Measurements from ENCODE around the gene LAMA5. TPM values are rescaled to one million over a fixed set of nuclear protein-coding genes. Genes with fewer than 3 reads are reported as not detected.

Gene LAMA5
- total RNA-seq, 4 donors from 2014 or later, result 14.1 to 131 (median 34.5) TPM

- no peak for TF ChIP-seq CTCF (IDR thresholded peaks at IDR 0.05; ENCODE audit: low read depth)
Measured at GRCh38 chr20:62410746-62411478, 43.8 kb upstream of the LAMA5 start.

DNA sequence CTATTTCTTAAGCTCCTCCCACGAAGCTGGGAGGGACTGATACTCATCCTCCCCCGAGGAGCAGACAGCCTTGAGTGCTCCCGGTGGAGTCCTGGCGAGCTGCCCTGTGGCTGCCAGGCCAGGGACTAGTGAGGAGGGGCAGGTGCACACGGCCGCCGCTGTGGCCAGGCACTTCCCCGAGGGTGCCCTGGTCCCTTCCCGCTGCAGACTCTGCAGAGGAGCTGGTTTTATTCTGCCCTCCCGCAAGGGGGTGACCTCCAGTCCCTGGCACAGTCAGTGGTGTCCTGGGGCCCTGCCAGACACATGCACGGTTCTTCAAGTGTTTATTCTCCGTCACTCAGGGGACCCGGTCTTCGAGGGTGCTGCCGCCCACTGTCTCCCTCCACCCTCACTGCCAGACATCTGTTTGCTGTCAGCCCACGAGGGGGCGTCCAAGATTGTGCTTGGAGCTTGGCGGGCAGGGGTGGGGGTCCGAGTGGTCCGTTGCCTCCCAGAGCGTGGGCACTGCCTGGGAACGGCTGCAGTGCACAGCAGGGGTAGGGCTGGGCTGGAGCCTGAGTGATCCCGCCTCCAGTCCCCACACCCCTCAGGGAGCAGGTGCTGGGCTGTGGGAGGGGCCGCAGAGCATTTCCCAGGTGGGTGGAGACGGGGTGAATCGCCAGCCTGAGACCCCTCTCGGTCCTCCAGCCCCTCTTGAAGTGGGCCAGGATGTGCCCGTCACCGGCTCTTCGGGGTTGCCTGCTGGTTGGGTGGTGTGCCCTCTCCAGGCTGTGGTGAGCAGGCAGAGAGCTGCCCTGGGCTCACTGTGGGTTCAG lies 43.0 kb upstream of the LAMA5 start:
- TF ChIP-seq CTCF (IDR thresholded peaks at IDR 0.05; ENCODE audit: low read depth), result no peak

- TF ChIP-seq CTCF (IDR thresholded peaks at IDR 0.05; ENCODE audit: low read depth), result no peak
Measured at GRCh38 chr20:62409086-62409853, 42.2 kb upstream of the LAMA5 start.

- no peak for TF ChIP-seq CTCF (IDR thresholded peaks at IDR 0.05; ENCODE audit: low read depth)
Measured at GRCh38 chr20:62408640-62409039, 41.5 kb upstream of the LAMA5 start.

DNA sequence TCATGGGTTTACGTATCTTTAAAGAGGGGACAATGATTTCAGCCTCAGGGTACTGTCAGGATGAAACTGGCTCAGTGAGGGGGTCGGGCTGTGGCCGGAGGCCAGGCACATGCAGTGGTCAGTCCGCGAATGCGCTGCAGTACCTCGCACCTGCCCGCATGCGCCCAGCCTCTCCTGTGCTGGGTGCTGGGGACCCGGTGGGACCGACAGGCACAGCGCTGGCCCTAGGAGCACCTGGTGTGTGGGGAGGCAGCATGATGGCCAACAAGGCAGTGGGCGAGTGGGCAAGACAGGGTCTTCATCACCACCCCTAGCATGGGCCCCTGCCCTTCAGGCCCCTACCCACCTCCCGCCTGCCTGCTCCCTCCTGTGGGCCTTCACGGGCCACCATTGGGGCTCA lies 40.9 kb upstream of the LAMA5 start:
- TF ChIP-seq CTCF (IDR thresholded peaks at IDR 0.05; ENCODE audit: low read depth), result no peak

DNA sequence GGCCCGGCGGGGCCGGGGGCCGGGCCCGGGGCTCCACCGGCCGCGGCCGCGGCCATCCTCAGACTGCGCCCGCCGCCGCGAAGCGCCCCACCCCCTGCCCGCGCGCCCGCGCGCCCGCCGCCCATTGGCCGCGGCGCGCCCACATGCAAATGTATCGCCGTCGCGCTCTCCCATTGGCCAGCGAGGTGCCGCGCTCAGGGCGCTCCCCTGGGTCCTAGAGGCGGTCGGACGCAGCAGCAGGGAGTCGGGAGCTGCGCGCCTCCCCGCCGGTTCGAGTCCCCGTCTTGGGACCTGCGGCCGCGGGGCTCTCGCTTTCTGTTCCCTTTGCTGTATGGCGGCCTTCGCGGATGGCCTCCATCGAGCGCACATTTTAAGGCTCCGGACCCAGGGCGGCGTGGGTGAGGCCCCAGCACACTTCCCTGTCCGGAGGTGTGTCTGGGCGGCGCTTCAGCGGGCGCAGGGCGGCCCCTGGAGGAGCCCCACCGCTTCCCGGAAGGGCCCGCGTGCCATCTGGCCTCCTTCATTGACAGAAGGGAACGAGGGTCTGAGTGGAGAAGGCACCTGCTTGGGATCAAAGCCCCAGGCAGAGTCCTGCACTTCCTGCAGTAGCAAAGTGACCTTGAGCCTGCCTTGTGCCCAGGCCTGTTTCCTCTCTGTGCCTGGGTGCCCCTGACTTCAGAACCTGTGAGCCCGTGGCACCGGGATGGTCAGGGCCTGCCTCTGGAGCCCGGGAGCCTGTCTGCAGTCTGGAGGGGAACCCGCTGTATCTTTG lies 40.3 kb upstream of the LAMA5 start, which contains the start of gene CABLES2:
Gene CABLES2 (minus strand): TSS at position 65 of the 772 bp plus-strand sequence. CDS start 9 bp downstream, at position 56.
- TF ChIP-seq CTCF (IDR thresholded peaks at IDR 0.05; ENCODE audit: low read depth), result no peak

Measured in subcutaneous adipose tissue (tissue), 4 donors.